ENCODE data around the gene CDKN2B. TPM values are rescaled to one million over a fixed set of nuclear protein-coding genes. Genes with fewer than 3 reads are reported as not detected.

CDKN2B gene
- total RNA-seq, 1 experiment from 2014 or later, result 0.05 TPM

DNA sequence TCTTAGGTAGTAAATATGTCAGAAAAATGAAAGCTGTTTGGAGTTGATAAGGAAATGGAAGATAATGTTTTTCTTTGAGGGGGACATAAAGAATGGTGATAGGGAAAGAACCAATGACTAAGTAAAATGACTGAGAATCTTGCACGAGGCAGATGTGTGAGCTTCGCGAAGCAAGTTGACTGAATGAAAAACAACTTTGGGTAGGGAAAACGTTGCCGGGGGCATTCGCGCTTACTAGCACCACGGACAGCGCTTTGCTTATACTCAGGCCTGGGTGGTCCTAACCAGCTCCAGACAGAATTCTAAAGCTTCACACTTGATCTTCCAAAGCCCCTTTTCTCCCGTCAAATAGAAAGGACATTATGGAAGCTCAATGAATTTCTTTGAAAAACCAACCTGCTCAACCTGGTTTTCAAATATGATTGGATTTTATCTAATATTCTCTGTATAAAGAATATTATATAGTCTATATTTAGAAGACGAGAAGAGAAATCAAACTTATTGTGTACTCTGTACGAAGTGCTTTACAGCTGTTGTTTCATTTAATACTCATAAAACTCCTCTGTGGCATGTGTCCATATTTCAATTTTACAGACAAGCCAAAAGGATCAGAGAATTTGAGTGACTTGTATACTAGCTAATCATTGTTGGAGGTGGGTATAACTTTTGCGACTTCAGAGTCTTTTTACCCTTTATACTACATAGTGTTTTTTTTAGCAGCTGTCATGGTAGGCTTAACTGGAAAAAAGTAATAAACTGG lies 1.9 kb upstream of the CDKN2B start:
- CTCF ChIA-PET, result no interaction called here

DNA sequence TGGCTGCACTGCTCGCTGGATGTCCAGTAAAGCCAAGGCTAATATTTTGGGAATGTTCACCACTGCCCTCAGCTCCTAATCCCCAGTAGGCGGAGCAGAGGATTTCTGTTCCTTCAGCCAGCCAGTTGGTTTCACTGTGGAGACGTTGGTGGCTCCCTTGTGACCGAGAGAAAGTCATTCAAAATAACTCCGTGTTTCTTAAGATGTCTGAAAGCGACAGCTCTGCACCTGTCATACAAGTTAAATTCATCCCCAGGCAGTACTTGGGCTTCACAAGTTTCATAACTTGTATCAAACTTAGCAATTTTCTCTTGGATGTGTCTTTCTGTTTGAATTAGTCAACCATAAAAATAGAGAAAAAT lies 382 bp upstream of the CDKN2B start:
- BruUV-seq (replicated peaks), result no TSS peak
- intact Hi-C loops (cut with micrococcal nuclease; ENCODE audit: unreplicated experiment), result no loop called here

More for the DNA sequence above, 1.9 kb upstream of the CDKN2B start:
- intact Hi-C loops (cut with micrococcal nuclease; ENCODE audit: unreplicated experiment), result no loop called here
- POLR2A ChIA-PET, result no interaction called here
- H3K27me3 ChIP-seq (ENCODE audit: control insufficient read depth, insufficient read depth, low read length), result no peaks in the 10 kb centered on the region
- ATAC-seq (no peak), DNase-seq (ENCODE audit: low read depth, low spot score) (no peak)
- no peaks in the 10 kb centered on the region for H3K9me3 ChIP-seq (ENCODE audit: control insufficient read depth, insufficient read depth, low read depth, low read length)
- no peaks in the 10 kb centered on the region for H3K4me1 ChIP-seq (ENCODE audit: control insufficient read depth, insufficient read depth, low read length)
- TF ChIP-seq, protein P1, sequence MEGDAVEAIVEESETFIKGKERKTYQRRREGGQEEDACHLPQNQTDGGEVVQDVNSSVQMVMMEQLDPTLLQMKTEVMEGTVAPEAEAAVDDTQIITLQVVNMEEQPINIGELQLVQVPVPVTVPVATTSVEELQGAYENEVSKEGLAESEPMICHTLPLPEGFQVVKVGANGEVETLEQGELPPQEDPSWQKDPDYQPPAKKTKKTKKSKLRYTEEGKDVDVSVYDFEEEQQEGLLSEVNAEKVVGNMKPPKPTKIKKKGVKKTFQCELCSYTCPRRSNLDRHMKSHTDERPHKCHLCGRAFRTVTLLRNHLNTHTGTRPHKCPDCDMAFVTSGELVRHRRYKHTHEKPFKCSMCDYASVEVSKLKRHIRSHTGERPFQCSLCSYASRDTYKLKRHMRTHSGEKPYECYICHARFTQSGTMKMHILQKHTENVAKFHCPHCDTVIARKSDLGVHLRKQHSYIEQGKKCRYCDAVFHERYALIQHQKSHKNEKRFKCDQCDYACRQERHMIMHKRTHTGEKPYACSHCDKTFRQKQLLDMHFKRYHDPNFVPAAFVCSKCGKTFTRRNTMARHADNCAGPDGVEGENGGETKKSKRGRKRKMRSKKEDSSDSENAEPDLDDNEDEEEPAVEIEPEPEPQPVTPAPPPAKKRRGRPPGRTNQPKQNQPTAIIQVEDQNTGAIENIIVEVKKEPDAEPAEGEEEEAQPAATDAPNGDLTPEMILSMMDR (IDR thresholded peaks at IDR 0.05), result no peak
- TF ChIP-seq, protein P2, sequence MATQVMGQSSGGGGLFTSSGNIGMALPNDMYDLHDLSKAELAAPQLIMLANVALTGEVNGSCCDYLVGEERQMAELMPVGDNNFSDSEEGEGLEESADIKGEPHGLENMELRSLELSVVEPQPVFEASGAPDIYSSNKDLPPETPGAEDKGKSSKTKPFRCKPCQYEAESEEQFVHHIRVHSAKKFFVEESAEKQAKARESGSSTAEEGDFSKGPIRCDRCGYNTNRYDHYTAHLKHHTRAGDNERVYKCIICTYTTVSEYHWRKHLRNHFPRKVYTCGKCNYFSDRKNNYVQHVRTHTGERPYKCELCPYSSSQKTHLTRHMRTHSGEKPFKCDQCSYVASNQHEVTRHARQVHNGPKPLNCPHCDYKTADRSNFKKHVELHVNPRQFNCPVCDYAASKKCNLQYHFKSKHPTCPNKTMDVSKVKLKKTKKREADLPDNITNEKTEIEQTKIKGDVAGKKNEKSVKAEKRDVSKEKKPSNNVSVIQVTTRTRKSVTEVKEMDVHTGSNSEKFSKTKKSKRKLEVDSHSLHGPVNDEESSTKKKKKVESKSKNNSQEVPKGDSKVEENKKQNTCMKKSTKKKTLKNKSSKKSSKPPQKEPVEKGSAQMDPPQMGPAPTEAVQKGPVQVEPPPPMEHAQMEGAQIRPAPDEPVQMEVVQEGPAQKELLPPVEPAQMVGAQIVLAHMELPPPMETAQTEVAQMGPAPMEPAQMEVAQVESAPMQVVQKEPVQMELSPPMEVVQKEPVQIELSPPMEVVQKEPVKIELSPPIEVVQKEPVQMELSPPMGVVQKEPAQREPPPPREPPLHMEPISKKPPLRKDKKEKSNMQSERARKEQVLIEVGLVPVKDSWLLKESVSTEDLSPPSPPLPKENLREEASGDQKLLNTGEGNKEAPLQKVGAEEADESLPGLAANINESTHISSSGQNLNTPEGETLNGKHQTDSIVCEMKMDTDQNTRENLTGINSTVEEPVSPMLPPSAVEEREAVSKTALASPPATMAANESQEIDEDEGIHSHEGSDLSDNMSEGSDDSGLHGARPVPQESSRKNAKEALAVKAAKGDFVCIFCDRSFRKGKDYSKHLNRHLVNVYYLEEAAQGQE (IDR thresholded peaks at IDR 0.05; ENCODE audit: insufficient read depth in 1 of 2, low read depth in 2 of 2, low read length in 1 of 2), result no peak
- TF ChIP-seq POLR2AphosphoS5 (IDR thresholded peaks at IDR 0.05; ENCODE audit: low read depth, low read length) (no peak), SIN3A (IDR thresholded peaks at IDR 0.05; ENCODE audit: borderline replicate concordance, insufficient read depth, low read depth, low read length) (no peak), TCF7L2 (IDR thresholded peaks at IDR 0.05; ENCODE audit: low read depth, low read length) (no peak)
- no peaks in the 10 kb centered on the region; the same call in 1 of the 2 replicates for H3K36me3 ChIP-seq (ENCODE audit: control insufficient read depth, insufficient read depth, low read length)
- no TSS peak for BruUV-seq (replicated peaks)
- H3K4me3 ChIP-seq (ENCODE audit: low read depth in 2 of 2, low read length in 2 of 2), result no peak overlapping the region
- in situ Hi-C loops (cut with HindIII; ENCODE audit: low pct_unique_long_range_greater_than_20kb, low sequenced_read_pairs), result no loop called here
- H3K27ac ChIP-seq (ENCODE audit: low read length), result no peak overlapping the region

More for the DNA sequence above, 382 bp upstream of the CDKN2B start:
- in situ Hi-C loops (cut with HindIII; ENCODE audit: low pct_unique_long_range_greater_than_20kb, low sequenced_read_pairs), result no loop called here
- POLR2A ChIA-PET, result no interaction called here
- TF ChIP-seq, protein P1 (IDR thresholded peaks at IDR 0.05), result no peak
- no peak for TF ChIP-seq TCF7L2 (IDR thresholded peaks at IDR 0.05; ENCODE audit: low read depth, low read length)
- no peak for TF ChIP-seq SIN3A (IDR thresholded peaks at IDR 0.05; ENCODE audit: borderline replicate concordance, insufficient read depth, low read depth, low read length)
- TF ChIP-seq POLR2AphosphoS5 (IDR thresholded peaks at IDR 0.05; ENCODE audit: low read depth, low read length), result no peak
- no peaks in the 10 kb centered on the region for H3K4me1 ChIP-seq (ENCODE audit: control insufficient read depth, insufficient read depth, low read length)
- H3K9me3 ChIP-seq (ENCODE audit: control insufficient read depth, insufficient read depth, low read depth, low read length), result no peaks in the 10 kb centered on the region
- no peak for DNase-seq (ENCODE audit: low read depth, low spot score)
- H3K27ac ChIP-seq (ENCODE audit: low read length), result no peak overlapping the region
- no peaks in the 10 kb centered on the region for H3K27me3 ChIP-seq (ENCODE audit: control insufficient read depth, insufficient read depth, low read length)
- no peaks in the 10 kb centered on the region; the same call in 1 of the 2 replicates for H3K36me3 ChIP-seq (ENCODE audit: control insufficient read depth, insufficient read depth, low read length)
- ATAC-seq, result no peak
- no peak overlapping the region; a peak in 1 of 4 replicates for H3K4me3 ChIP-seq (ENCODE audit: low read depth in 2 of 2, low read length in 2 of 2)
- CTCF ChIA-PET, result no interaction called here
